GM21515 (cell line): ENCODE data around the gene KIF13A.
A peak's percentile ranks its signal among the peaks of the same experiment; 100 is the strongest.
"Not testable (repeated sequence)": the region's sequence is repeated elsewhere in the genome, so short reads cannot be mapped to it uniquely, and the experiment has no call there.

Experiments
- ATAC-seq: cut with Tn5 transposase; IDR thresholded peaks from one replicate; pipeline ENCODE4 v1.9.1; 2021; ENCODE audit not compliant: unreplicated experiment

The KIF13A gene

DNA sequence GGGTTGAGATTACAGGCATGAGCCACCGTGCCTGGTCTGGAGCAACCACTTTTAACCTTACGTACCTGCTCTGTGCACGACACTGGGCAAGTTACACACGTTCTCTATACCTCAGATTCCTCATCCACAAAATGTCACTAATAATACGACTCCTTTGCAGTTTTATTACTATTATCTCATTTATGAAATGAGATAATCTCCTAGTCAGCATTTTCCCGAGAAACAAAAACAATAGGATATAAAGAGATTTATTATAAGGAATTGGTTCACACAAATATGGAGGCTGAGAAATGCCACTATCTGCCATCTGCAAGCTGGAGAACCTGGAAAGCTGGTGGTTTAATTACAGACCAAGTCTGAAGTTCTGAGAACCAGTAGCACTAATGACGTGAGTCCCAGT, 12.0 kb upstream of the KIF13A start:
- ATAC-seq = no peak

DNA sequence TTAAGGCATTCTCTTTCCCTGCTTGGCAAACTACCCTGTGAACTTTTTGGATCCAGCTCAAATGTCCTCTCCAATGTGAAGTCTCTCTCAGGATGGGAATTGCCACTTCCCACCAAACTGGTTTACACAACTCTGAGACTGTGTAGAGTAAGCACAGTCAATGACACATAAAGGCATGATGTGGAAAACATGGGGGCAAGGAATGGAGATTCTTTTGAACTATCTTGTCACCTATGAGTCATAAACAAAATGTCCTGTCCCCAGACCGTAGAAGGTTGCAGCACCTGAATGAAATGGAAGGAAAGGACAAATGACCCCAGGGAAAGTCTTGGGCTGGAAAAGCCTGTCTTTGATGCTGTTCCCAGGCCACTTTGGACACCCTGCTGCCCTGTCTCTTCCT, 11.0 kb upstream of the KIF13A start:
- no peak for ATAC-seq

DNA sequence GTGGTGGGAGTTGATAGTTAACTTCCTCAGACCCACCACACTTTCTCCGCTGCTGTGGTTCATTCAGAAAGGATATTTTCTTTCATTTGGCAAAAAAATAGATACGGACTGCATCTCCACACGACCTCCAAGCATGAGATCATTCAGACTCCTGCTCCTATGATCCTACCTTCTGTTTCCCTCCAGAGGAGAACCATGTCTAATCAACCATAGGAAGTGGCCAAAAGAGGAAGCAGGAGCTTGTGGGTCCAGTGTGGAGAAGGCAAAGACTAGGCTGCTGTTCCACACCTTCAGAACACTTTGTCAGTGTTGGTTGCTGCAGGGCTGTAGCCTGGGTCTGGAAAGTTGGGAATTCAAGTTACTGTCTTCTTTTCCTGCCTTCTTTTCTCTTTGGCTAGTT, 10.6 kb upstream of the KIF13A start:
- no peak for ATAC-seq

- ATAC-seq = no peak
These were observed 8.0 kb upstream of the KIF13A start for GRCh38 chr6:17995414-17995813.

DNA sequence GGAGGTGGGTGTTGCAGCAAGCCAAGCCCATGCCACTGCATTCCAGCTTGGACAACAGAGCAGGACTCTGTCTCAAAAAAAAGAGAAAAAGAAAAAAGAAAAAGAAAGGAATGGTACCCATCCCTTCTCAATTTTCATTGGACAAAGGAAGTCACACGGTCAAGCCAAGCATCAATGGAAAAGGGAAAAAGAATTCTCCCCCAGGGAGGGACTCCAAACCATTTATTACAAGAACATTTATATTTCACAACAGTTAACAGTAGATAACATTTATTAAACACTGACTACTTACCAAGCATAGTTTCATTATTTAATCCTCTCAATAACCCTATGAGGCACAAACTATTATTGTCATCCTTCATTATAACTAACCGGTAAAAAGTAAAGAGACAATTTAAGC, 6.6 kb upstream of the KIF13A start:
- no peak for ATAC-seq

DNA sequence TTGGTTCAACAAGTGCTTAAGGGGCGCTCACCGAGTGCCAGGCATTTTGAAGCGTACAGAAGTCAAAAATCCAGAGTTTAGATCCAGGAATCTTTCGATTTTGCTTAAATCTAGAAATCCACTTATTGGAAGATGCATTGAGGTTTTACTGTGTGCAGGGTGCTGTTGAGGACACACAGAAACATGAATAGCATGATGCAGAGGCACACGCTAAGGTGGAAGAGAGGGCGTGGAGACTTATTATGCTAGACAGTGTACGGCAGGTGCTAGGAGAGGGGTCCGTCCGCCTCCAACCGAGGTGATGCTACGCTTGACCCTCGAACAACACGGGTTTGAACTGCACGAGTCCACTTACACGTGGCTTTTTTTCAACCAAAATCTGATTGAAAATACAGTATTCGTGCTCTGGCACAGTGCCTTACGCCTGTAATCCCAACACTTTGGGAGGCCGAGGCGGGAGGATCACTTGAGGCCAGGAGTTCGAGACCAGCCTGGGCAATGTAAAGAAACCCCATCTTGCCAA, 1.0 kb upstream of the KIF13A start:
- ATAC-seq = no peak

DNA sequence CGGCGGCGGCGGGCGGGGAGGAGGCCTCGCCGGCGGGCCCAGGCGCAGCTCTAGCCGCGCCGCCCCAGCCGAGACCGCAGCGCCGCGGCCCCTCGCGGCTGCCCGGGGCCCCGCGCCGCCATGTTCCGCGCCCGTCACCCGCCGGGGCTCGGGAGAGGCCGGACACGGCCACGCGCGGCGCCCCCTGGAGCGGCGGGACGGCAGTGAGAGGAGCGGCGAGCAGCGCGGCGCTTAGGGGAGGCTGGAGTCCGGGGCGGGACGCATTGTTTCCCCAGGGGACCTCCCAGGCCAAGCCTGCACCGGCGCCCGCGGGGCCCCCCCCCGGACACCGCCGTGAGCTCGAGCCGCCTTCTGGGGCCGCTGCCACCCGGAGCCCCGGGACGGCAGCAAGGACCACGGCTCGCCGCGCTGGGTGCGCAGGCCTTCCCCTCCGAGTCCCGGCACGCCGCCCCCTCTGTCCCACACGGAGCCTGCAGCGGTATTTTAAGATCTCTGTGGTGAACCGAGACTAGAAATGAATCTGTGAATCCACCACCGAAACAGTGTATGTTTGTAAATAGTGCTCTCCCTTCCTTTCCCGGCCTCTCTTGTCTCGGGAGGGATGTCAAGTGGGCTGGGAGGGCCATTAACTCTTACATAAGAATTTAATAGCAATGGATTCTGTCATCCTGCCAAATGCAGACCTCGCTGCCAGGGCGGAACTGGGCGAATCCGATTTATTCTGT, 424 bp upstream of the KIF13A start:
- peak; percentile 81 for ATAC-seq

GRCh38 chr6:17986656-17987446, 584 bp downstream of the KIF13A start:
- peak; percentile 17 for ATAC-seq

DNA sequence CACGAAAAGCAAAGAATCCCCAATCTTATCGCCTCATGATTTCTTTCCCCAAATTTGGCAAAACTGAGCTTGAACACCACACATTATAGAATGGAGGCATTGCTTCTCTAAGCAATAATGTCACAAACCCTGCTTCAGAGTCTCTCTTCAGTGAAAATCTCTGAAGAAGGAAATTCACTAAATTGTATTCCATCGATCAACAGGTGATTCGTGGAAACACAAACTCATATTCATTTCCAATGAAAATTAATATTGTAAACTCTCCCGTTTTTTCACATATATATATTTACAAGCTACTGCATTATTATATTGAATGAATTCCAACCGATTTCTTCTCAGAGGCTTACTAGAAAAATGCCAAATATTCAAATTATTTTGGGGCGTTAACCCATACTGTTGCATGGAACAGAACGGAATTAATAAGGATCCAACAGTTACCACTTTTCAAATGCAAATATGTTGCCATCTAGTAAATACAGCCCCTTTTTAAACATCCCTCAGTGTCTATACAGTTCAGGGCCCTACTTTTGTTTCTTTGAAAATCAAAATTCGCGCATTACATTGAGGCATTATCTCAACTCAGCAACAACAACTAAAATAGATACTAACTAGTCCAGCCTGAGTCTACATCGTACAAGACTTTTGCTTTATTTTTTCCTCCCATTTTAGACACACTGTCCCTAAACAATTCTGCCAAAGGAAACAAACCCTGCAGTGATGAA, 1.3 kb downstream of the KIF13A start:
- no peak for ATAC-seq

DNA sequence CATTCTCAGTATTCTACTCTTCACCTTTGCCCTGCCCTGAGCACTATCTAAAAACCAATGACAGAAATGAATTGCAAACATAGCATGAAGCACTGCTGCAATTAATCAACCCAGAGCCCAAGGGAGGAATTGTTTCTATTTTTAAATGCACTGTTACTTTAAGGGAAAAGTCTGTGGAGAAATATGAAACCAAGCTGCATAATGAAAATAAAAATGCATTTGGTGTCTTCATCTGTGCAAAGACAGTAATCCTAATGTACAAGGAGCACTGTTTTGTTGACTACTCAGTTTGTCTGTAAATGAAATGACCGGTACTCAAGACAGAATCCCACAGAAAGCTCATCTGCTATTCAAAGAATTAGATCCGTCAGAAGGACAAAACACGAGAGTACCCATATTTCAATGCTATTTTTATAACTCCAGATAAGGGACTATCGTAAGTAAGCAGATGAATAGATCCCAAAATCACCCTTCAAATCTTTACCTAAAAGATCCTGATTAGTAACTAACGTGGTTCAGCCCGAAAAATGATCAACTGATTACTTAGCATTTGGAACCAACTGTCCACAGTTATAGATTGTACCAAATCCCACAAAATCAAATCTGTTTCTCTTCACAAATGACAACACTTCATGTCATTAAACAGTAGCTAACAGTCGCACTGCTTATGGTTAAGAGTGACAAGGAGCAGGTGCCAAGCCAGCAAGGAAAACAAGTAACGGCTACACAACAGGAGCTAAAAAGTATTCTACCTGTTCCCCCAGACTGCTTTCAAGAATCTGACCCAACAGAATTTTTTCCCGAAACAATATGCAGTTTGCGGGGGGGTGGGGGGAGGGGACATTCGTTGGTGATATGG, 2.4 kb downstream of the KIF13A start:
- no peak for ATAC-seq

- no peak for ATAC-seq
These were observed 3.0 kb downstream of the KIF13A start for GRCh38 chr6:17984399-17984798.

DNA sequence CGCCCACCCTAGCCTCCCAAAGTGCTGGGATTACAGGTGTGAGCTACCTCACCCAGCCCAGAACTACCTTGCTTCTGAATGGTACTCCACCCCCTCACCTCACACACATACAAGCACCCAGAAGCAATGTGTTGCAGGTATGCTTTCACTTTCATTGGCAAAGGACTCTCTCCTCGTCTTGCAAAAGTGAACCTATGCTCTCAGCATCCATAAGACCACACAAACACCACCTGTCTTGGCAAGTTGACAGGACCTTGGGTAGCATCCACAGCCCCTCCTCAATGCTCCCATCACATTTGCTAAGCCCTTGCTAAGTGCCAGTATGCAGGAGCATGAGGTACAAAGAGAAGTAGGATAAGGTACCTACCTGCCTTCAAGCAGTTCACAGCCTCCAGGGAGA, 3.7 kb downstream of the KIF13A start:
- no peak for ATAC-seq

DNA sequence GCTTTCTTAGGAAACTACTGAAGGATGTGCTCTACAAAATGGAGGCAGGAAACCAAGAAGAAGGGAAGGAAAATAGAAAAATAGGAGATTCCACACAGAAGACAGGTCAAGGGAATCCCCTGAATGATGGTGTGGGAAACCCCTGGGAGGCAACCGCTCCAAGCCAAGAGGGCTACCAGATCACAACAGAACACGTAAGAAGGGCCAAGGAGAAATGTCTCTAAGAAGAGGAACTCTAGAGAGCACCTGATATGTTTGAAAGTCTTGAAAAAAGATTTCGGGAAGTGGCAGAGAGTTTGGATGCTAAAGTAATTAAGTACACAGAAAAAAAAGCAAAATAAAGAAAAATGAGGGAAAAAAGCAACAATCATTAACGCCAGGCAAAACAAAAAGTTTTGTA, 7.1 kb downstream of the KIF13A start:
- no peak for ATAC-seq

- ATAC-seq = no peak
These were observed 8.0 kb downstream of the KIF13A start for GRCh38 chr6:17979479-17979878.

DNA sequence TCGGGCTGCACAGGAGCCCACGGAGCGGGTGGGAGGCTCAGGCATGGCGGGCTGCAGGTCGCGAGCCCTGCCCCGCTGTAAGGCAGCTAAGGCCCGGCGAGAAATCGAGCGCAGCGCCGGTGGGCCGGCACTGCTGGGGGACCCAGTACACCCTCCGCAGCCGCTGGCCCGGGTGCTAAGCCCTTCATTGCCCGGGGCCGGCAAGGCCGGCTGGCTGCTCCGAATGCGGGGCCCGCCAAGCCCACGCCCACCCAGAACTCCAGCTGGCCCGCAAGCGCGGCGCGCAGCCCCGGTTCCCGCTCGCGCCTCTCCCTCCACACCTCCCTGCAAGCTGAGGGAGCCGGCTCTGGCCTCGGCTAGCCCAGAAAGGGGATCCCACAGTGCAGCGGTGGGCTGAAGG, 11.2 kb downstream of the KIF13A start:
- ATAC-seq = not testable (repeated sequence)

GRCh38 chr6:17974570-17975368, 12.7 kb downstream of the KIF13A start:
- ATAC-seq = no peak

- no peak for ATAC-seq
These were observed 14.3 kb downstream of the KIF13A start for GRCh38 chr6:17972978-17973622.

DNA sequence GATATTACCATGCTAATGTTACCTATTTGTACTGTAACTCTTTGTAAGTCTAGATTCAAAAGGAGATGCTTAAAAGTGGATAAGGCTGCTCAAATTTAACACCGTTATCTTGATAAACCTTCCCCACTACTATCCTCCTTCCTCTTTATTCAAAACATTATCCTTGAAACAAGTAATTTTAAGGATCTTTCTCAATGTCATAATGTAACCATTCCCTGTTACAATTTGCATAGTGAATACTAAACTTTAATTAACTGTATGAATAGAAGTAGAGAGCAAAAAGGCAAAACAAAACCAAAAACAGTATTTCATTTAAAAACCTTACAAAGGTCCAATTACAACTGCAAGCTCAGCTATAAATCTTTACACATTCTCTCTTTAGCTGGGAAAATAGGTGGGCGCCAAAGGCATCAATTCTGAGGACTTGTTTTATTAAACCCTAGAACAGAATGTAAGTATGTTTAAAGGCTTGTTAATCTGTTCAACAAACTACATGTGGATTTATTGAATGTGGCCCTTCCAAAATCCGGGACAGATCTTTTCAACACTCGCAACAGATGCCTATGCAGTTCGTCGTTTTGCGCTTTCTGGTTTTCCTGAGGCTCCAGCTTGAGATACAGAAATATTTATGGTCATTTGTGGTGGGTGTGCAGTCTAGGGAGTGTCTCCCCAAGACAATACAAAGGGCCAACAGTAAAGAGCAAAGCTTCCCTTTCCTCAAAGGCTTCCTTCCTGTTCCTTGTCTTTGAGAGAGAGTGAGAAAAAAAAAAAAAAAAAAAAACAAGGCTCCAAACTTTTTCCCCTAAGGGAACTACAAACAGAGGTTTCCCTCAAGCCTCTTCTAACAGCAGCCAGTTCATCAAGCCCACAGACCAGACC, 15.1 kb downstream of the KIF13A start:
- no peak for ATAC-seq
